Progenitor cell of endocrine pancreas (in vitro differentiated cells): Measurements from ENCODE around the gene MEDAG. TPM values are rescaled to one million over a fixed set of nuclear protein-coding genes. Genes with fewer than 3 reads are reported as not detected.

Source experiments
- DNase-seq: peaks from one replicate; pipeline ENCODE4 v3.0.0; 2021; ENCODE audit warnings: low spot score; ENCODE audit not compliant: unreplicated experiment
- H3K27ac Mint-ChIP-seq: 2 replicates; pipeline ENCODE4 v1.8.0; 2021; ENCODE audit warnings: mild to moderate bottlenecking, moderate library complexity, mixed read lengths
- H3K27me3 Mint-ChIP-seq: 2 replicates; pipeline ENCODE4 v1.8.0; 2021; ENCODE audit warnings: mixed read lengths
- H3K36me3 Mint-ChIP-seq: 2 replicates; pipeline ENCODE4 v1.8.0; 2022; ENCODE audit warnings: mixed read lengths; ENCODE audit not compliant: insufficient read depth
- H3K4me1 Mint-ChIP-seq: 2 replicates; pipeline ENCODE4 v1.8.0; 2021; ENCODE audit warnings: low read depth, mixed read lengths
- H3K4me3 Mint-ChIP-seq: 2 replicates; pipeline ENCODE4 v1.8.0; 2021; ENCODE audit warnings: low read depth, mild to moderate bottlenecking, moderate library complexity, mixed read lengths
- H3K9me3 Mint-ChIP-seq: 2 replicates; pipeline ENCODE4 v1.8.0; 2021; ENCODE audit warnings: low read depth, mixed read lengths
- total RNA-seq: library from RNA; stranded (reverse); gene quantifications from 2 replicates; pipeline ENCODE4 v1.2.1, GENCODE V29; 2021
- TF ChIP-seq, protein P1 (sequence below): fragments of 200-600 bp; sonication (generic); IDR thresholded peaks from one replicate; pipeline ENCODE4 v1.5.0; 2021; ENCODE audit warnings: antibody characterized with exemption, mild to moderate bottlenecking; ENCODE audit not compliant: unreplicated experiment

MEDAG gene
- total RNA-seq, 1 donor from 2014 or later, result not detected

DNA sequence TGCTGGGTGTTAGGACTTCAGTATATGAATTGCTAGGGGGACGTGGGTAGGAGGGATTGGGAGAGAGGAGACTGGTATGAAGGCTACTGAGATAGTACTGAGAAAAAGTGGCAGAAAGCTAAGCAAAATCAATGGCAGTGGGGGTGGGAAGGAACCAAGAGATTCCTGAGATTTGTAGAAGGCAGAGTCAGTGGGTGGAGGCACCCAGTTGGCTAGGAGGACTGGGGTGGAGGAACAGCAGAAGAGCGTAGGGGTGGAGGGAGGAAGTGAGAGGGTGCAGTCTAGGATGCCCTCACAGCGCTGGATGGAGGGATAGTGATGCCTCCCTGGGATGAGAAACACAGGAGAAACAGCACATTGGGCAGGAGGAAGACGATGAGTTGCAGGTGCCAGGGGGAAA is 5.6 kb upstream of the MEDAG start:
- no peak overlapping the region for H3K4me3 Mint-ChIP-seq

DNA sequence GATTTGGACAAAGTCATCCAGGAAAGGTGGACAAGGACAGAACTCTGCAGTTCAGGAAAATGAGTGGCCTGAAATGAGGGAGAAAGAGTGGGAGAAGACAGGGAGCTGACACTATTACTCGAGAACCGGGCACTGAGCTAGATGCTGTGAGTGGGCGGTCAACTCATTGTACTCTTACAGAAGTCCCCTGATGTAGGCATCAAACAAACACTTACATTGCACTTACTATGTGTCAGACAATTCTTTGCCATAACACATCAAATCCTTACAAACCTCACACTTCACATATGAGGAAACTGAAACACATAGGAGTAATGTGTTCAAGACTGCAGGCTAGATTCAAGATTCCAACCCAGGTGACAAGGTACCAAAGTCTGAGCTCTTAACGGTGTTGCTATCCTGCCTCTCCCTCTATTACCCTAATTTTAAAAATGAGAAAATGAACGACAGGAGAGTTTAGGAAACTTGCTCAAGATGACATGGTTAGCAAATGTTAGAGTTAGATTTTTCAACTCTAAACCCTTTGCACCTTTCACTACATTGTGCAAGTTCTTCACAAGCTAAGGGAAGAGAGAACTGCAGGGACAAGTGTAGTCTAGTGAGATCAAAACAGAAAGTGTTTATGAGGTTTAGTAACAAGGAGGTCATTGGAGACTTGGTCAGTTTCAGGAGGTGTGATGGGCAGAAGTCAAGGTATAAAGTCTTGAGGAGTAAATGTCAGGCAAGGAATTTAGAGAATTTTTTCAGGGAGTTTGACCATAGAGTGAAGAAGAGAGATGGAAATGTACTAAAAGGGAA is 4.9 kb upstream of the MEDAG start:
- H3K36me3 Mint-ChIP-seq, result no peaks in the 10 kb centered on the region
- DNase-seq, result no peak
- TF ChIP-seq, protein P1, sequence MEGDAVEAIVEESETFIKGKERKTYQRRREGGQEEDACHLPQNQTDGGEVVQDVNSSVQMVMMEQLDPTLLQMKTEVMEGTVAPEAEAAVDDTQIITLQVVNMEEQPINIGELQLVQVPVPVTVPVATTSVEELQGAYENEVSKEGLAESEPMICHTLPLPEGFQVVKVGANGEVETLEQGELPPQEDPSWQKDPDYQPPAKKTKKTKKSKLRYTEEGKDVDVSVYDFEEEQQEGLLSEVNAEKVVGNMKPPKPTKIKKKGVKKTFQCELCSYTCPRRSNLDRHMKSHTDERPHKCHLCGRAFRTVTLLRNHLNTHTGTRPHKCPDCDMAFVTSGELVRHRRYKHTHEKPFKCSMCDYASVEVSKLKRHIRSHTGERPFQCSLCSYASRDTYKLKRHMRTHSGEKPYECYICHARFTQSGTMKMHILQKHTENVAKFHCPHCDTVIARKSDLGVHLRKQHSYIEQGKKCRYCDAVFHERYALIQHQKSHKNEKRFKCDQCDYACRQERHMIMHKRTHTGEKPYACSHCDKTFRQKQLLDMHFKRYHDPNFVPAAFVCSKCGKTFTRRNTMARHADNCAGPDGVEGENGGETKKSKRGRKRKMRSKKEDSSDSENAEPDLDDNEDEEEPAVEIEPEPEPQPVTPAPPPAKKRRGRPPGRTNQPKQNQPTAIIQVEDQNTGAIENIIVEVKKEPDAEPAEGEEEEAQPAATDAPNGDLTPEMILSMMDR, result no peak
- no peak overlapping the region for H3K4me3 Mint-ChIP-seq
- H3K9me3 Mint-ChIP-seq, result no peaks in the 10 kb centered on the region
- H3K27ac Mint-ChIP-seq, result no peak overlapping the region
- H3K4me1 Mint-ChIP-seq, result no peaks in the 10 kb centered on the region
- H3K27me3 Mint-ChIP-seq, result peaks cover 62% of the 10 kb centered on the region

More for the DNA sequence above, 5.6 kb upstream of the MEDAG start:
- Mint-ChIP-seq H3K9me3 (no peaks in the 10 kb centered on the region), H3K36me3 (no peaks in the 10 kb centered on the region), H3K27me3 (peaks cover 57% of the 10 kb centered on the region), H3K27ac (no peak overlapping the region), H3K4me1 (peaks cover 3% of the 10 kb centered on the region)
- no peak for DNase-seq
- TF ChIP-seq, protein P1, result no peak

DNA sequence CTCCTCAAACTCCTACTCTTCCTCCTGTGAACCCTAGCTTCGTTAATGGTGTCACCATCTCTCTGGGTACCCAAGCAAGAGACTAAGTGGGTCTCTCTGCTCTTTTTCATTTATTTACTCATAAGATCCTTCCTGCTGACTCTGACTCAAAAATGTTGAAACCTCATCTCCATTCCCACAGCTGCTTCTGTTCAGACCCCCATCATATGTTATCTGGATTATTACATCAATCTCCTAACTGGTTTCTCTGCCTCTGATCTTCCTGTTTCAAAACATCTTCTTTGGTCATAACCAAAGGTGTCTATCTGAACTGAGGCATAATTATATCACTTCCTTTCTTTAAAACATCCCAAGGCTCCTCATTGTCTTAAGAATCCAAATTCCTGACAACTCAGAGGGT is 2.0 kb upstream of the MEDAG start:
- Mint-ChIP-seq H3K27ac (no peak overlapping the region), H3K9me3 (no peaks in the 10 kb centered on the region), H3K4me1 (peaks cover 8% of the 10 kb centered on the region), H3K27me3 (peaks cover 73% of the 10 kb centered on the region), H3K4me3 (no peak overlapping the region), H3K36me3 (no peaks in the 10 kb centered on the region)
- DNase-seq, result no peak
- TF ChIP-seq, protein P1, result no peak

DNA sequence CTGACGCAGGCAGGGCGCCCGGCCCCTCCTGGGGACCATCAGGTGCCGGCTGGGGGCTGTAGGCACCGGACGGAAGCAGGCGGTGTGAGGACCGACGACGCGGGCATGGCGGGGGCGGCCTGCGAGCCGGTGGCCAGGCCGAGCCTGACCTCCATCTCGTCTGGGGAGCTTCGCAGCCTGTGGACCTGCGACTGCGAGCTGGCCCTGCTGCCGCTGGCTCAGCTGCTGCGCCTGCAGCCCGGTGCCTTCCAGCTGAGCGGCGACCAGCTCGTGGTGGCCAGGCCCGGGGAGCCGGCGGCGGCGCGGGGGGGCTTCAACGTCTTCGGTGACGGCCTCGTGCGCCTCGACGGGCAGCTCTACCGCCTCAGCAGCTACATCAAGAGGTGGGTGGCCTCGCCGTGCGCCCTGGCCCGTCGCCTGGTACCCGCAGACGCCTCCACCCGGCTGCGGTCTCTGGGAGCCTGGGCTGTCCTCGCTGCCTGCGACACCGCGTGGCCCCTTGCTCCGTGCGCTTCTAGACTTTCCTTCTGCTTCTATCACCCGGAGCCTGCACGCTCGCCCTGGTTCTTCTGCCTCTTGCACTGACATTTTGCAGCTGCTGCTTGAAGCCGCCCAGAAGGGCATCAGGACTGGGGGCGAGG is 460 bp downstream of the MEDAG start:
- TF ChIP-seq, protein P1, result no peak
- Mint-ChIP-seq H3K27me3 (peaks cover 69% of the 10 kb centered on the region), H3K36me3 (no peaks in the 10 kb centered on the region), H3K9me3 (no peaks in the 10 kb centered on the region), H3K4me3 (no peak overlapping the region), H3K4me1 (peaks cover 8% of the 10 kb centered on the region), H3K27ac (no peak overlapping the region)
- peak; percentile 16 for DNase-seq

DNA sequence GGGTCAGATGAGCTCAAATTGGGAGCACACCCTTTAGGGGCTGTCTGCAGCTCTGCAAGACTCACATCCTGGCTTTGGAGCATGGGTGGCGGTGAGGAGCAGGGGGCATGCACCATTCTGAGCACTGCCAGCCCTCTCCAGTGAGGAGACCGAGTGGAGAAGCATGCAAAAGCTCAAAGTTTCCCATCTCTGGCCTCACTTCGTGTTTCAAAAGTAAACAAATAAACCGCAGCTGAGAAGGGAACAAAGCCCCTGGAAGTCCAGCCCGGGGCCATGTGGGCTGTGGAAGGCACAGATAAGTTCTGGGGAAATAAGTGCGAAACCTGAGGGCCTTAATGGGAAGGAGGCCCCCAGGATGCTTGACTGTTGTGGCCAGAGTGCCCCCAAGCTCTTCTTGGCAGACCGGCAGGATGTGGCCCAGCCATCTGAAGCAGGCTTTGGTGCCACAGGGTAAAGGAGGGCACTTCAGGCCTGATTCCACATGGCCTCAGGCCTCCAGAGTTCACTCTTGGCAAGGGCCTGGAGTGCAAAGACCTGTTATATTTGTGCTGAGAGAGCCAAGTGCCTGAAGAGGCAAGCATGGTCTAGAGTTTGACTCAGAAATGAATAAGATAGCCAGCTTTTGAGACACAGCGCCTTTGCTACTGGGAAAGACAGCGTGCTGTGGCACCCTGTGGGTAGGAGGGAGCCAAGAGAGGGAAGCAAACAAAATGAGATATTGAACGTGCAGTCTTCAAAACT is 1.2 kb downstream of the MEDAG start:
- H3K27me3 Mint-ChIP-seq, result peaks cover 71% of the 10 kb centered on the region
- H3K4me1 Mint-ChIP-seq, result peaks cover 8% of the 10 kb centered on the region
- no peaks in the 10 kb centered on the region for H3K36me3 Mint-ChIP-seq
- TF ChIP-seq, protein P1, result no peak
- H3K9me3 Mint-ChIP-seq, result no peaks in the 10 kb centered on the region
- no peak overlapping the region for H3K27ac Mint-ChIP-seq
- DNase-seq, result no peak
- no peak overlapping the region for H3K4me3 Mint-ChIP-seq
